HG02642 (cell line): ENCODE data around the gene EGR4.
"Not testable (repeated sequence)": the region's sequence is repeated elsewhere in the genome, so short reads cannot be mapped to it uniquely, and the experiment has no call there.

Experiments used
- ATAC-seq: cut with Tn5 transposase; IDR thresholded peaks from one replicate; pipeline ENCODE4 v1.9.1; 2021; ENCODE audit warnings: mild to moderate bottlenecking; ENCODE audit not compliant: unreplicated experiment, poor library complexity

Gene EGR4

DNA sequence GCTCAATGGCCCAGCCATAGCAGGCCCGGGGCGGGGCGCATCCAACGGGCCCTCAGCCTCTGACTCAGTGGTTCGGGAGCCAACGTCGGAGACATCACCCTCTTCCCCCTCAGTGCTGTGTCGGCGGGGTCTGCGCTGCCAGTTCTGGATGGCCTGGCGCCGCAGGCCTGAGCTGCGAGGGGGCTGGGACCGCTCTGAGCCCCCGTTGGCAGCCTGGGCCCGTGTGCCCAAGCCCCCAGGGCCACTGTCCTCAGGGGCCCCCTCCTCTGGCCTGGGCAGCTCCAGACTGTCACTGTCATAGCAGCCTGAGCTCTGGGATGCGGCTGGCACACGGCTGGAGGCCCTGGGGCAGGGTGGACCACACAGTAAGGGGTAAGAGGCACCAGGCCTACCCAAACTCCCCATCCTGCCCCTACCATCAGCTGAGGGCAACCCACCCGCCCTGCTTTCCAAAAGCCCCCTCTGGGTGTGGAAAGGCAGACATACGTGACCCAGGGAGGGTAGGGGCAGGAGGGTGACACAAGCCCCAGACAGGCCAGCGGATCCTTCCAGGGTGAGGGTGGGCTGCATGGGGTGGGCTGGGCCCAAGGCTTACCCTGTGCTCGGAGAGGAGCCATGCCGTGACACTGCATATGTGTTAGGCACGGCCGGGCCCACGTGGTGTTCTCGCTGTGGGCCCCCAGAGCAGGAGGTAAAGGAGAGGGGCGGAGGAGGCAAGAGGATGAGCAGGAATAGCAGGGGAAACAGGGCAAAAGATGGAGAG lies 27.9 kb downstream of the EGR4 start:
- no peak for ATAC-seq

DNA sequence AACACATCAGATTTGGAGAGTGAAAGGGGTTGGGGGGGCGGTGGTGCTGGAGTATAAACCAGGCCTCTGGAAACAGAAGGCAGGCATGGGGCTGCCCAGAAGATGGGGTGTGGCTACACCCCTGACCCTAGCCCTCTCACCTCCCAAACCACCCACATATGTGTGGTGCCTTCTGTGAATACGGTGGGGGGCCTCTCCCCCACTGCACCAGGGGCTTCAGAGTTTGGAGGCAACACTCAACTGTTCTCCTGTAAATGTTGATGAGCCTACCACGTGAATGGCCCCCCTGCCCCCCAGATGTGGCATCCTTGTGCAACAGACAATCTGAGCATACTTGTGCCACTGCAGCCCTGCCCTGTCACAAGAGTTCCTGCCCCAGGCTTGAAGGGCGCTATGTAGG lies 28.6 kb downstream of the EGR4 start:
- no peak for ATAC-seq

DNA sequence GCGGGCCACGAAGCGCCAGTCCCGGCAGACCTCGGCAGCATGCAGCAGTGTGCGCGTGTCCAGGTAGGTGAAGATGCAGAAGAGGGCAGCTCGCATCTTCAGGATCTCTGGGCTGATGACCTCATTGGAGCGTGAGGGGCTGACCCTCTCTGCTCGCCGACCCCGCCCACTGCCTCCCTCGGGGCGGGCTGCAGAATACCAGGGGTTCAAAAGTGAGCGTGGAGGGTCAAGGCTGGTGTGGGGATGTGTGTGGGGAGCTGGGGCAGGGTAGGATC lies 29.1 kb downstream of the EGR4 start:
- no peak for ATAC-seq

DNA sequence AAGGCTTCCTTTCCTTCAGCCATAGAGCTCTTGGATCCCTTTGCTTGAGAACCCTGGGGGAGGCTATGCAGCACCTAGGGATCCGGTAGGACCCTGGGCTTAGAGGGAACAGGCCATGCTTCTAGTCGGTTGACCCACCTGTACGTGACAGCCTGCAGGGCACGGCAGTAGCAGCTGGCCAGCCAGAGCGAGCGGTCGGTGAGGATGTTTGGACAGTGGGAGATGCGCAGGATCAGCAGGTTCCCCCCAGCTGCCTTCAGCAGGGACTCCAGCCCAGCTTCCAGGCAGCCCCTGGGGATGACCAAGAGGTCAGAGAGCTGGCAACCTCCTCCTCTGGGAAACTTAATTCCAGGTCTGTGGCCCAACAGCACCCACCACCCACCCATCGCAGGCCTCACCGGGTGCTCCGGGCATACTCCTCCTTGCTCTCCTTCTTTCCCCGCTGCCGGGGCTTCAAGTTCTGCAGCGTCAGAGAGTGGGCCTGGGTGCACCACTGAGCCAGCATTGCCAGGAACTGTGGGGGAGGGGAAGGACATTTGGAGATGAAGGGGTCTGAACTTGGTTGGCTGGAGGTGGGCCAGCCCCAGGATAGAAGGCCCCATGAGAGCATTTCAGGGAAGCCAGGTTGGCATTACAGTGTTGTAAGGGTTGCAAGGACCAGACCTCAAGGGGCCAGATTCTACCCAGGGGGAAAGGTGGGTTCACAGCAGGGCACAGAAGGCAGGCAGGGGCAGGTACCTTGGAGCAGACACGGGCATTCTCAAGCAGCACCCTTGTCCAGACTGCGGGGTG lies 29.6 kb downstream of the EGR4 start:
- no peak for ATAC-seq

DNA sequence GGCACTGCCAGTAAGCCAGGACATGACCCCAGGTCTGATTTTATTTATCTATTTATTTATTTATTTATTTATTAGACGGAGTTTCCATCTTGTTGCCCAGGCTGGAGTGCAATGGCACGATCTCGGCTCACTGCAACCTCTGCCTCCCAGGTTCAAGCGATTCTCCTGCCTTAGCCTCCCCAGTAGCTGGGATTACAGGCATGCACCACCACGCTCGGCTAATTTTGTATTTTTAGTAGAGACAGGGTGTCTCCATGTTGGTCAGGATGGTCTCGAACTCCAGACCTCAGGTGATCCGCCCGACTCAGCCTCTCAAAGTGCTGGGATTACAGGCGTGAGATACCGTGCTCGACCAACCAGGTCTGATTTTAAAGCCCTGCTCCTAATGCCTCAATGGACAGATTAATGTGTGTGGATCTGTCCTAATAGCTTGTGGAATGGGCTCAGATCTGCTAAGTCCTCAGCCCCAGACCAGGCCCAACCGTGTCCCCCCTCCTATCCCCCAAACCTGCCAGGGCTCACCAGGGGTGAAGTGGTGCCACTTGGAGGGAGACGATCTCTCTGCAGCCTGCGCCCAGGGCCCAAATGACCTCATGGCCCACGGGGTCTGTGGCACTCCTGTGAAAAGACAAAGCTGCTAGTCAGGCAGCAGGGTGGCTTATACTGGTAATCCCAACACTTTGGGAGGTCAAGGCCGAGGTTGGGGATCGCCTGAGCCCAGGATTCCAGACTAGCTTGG lies 30.5 kb downstream of the EGR4 start:
- ATAC-seq, result not testable (repeated sequence)

DNA sequence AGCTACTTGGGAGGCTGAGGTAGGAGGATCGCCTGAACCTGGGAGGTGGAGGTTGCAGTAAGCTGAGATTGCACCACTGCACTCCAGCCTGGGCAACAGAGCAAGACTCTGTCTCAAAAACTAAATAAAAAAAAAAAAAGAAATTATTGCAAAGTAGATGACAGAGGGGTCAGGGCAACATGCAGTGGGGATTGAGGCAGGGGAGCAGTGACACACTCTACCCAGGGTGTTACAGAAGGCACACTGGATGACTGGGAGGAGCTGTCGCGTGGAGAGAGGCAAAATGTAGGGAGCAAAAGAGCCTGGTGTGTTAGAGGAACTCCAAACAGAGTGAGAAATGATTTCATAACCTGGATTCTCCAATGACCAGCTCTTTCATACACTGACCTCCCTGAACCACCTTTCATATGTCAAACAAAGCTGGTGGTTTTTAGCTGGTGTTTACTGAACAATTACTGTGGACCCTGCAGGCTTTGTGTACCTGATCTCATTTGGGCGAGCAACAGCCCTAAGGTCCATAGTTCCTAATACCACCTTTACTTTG lies 31.2 kb downstream of the EGR4 start:
- no peak for ATAC-seq

DNA sequence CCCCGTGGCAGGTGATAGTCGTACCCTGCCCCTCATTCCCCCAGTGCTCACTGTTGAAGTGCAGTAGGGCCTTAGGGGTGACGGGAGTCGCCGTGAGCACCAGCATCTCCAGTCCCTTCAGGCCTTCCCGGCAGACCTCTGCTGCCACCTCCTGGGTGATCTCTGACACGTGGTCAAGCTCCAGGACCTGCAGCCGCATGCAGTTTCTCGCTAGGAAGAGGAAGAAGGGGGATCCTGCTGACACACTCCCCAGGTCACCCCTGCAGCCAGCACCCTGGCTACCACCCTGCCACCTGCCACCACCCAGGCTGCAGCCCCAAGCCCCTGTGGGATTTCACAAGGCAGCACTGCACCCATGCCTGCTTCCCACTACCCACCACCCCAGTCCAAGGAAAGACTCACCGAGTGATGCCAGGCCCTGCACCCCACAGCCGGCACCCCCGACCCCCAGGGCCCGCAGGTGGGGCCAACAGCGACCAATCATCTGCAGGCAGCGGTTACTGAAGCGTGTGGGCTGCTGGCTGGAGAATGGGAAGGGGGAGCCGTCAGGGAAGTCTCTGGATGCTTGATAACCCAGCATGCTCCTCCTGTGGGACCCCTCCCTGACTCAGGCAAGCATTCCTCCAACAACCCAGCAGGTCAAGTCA lies 32.9 kb downstream of the EGR4 start:
- ATAC-seq, result no peak

DNA sequence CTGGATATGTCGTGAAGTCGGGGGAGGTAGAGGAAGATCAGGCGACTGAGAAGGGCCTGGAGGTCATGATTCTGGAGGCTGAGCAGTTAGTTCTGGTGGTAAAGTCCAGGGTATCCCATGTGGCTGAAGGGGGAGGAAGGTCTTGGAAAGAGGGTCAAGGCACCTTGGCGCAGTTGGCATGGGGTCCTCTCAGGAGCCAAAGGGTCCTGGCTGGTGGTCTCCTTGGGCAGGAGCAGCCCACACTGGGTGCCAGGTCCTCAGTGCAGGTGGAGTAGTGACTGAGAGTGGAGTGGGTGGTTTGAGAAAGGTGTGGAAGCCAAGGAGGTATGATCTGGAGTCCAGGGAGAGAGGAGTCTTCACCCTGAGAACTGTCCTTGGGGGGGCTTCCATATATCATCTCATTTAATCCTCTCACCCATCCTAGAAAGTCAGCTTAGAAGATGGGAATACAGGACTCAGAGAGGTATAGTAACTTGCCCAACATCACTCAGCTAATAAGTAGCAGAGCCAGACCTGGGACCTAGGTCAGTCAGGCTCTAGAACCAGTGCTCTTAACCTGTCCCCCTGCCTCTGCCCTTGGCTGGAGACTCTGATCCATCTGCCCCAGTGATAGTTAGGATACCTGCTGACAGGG lies 33.5 kb downstream of the EGR4 start:
- ATAC-seq, result no peak

DNA sequence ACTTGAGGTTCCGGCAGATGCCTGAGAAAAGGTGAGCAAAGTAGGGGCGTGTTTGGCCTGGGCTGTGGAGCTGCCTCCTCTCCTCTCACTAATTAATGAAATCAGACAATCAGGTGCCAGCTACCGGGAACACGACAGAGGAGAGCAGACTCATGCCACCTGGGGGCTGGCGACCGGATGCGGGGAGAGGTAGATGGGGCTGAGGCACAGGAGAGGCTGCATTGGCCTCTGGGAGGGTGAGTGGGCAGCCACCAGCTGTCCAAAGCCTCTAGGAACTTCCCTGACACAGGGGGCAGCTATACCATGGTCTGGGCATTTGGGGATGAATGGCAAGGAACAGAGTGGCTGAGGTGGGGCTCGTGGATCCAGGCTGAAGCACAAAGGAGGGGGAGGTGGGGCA lies 34.1 kb downstream of the EGR4 start:
- no peak for ATAC-seq

DNA sequence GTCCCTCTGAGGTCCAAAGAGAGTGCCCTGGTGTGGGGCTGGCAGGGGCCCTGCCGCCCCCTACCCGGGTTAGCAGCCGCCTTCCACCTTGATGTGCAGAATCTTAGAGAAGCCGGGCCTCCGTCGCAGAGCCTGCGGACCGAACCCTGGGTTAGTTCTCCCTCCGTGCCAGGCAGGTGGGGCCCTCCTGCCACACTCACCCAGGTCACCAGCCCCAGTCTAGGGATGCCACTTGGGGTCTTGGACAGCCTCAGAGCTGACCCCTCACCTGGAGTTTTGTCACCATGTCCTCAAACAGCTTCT lies 34.5 kb downstream of the EGR4 start:
- no peak for ATAC-seq

DNA sequence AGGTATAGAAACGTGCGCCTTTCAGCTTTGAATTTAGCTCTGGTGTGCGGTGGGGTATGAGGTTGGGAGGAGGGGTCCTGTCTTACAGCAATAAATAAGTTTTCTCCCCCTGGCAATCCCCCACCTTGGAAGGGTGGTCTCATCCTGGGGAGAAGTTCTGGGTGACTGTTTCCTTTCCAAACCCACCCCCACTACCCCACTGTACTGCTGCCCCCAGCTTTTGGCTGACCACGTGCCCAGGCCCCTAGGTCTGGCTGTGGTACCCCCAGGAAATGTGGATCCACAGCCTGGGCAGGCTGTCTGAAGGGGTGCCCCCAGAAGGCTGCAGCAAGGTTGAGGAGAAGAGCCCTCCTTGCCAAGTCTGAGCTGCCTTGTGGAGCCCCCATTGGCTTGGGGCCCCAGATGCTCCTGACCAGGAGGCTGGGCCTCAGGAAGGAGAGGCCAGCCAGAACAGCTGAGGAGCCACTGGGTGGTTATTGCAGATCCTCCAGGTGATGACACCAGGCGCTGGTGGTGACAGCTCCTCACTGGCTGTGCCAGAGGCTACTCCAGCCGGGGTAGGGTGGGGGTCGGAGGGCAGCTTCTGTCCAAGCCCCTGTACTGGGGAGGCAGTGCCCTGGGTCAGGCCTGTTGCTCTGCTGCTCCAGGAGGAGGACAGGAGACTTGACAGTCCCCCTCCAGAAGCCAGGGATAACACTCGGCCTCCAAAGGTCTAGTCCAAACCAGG lies 35.0 kb downstream of the EGR4 start:
- ATAC-seq, result no peak

DNA sequence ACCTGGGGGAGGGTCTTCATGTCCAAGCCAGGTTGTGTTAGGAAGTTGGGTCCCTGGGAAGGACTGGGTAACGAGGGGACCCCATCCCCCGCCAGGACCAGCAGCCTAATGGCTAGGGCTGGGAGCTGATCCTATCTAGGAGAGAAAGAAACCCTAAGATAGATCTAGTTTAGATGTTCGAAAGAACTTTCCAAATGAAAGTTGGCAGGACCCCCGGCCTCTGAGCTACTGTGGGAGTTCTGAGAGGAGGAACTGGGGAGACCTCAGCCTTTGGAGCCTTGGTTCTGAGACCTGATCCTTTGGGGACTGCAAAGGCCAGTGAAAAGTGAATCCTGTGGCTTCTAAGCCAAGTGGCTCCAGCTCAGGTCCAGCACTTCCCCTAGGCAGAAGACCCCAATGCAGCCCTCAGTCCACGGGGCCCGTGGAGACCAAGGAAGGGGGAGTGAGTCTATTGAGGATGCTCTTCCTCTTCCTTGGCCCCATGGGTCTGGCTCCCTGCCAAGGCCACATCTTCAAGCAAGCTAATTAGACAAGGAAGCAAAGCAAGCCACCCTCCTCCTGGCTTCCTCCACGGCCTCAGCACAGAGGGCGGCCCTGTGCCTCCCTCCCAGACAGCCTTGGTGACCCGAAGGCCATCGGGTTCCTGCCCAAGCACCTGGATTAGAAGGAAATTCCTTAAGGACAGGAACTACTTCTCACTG lies 35.8 kb downstream of the EGR4 start:
- no peak for ATAC-seq

DNA sequence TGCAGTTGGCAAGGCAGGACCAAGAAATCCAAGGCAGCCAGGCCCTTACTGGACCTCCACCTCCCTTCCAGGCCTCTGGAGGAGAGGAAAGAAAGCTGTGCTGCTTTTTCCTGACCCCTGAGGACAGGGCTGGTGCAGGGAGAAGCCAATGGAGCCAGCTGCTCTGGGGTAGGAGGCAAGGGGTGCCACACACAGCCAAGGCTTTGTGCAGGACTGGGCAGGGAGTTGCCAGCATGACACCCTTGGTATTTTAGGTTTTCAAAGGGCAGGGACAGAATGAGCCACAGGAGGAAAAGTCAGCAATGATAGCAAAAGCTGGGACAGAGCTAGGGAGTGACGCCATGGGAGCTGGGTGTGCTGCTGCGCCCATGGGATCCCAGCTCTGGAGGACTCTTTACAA lies 36.3 kb downstream of the EGR4 start:
- ATAC-seq, result no peak

DNA sequence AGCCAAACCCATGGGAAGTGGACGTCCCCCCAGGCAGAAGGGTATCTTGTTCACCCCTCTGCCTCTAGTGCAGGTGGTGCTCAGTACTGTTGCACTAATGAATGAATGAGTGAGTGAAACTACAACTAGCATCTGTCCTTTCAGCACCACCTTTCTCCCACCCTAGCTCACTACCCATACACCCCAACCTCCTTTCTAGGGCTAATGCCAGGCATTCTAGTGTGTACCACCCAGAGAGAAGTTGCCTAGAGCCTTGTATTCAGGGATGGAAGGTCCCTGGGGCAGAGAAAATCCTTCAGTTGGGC lies 36.8 kb downstream of the EGR4 start:
- no peak for ATAC-seq

DNA sequence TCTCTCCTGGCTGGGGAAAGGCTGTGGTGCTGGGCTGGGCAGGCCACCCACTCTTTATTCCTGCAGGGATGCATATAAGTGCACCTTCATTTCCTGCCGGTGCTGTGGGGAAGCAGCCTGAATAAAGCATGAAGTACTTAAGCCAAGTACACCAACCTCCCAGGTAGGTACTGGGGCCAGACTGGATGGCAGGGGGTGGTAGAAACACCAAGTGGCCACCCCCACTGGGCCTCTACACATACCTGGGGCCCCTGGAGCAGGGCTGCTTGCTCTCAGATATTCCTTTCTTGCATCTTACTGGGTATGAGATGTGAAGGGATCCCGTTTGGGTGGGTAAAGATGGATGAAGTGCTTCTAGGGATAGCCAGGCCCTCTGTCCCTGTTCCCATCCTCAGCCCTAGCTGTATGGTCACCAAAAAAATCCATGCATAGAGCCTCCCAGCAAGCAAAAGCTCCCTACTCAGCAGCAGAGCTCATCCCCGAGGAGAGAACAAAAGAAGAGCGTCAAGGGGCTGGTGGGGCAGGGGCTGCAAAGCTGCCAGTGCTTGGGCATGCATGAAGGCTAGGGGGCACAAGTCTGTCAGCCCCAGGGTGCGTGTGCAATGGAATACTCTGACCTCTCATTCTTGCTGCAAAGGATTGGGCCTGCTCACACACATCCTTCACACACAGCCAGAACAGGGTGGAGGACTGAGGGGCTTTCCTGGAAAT lies 37.3 kb downstream of the EGR4 start:
- ATAC-seq, result no peak

DNA sequence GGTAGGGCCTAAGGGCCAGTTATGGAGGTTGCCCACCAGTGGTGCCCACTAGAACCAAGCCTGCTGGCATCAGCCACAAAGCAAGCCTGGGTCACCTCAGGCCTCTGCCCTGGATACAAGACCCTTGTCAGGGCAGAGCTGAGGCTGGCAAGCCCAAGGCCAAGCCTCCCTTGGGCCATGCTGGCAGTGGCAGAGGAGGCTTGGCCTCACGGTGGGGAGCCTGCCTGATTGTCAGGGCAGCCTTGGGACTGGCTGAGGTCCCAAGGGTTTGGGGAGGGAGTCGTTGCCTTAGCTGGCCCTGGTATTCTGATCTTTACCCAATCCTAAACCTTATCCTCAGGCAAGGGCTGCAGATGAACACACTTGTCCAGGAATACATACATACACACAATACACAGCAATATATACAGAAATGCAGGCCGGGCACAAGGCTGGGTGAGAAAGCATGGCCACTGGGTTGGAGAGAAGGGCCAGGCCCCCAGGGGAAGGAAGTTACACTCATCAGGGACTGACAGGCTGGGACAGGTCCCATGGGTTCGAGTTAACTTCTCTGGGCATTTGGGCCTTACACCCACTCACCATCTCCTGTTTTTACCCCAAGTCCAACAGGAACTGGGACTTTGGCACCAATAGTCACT lies 38.2 kb downstream of the EGR4 start:
- no peak for ATAC-seq

DNA sequence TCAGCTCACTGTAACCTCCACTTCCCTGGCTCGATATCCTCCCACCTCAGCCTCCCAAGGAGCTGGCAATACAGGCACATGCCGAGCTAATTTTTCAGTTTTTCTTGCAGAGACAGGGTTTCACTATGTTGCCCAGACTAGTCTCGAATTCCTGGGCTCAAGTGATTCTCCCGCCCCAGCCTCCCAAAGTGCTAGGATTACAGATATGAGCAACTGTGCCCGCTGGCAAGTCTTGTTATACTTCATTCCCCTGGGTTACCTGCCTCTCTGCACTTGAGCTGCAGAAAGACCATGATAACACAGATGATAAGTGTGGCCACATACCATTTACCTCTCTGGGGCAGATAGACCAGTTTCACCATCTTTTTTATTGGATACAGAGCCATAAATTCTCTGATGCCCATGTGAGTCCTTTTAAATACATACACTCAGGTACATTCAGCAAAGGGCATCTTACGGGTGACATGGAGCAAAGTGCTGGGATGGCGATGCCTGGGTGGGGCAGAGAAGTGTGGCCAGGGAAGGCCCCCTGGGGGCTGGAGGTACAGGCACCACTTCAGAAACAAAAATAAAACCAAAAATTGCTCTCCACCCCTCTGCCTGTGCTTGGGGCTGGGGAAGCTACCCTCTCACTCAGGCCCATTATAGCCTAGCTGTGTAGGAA lies 38.9 kb downstream of the EGR4 start:
- ATAC-seq, result no peak

DNA sequence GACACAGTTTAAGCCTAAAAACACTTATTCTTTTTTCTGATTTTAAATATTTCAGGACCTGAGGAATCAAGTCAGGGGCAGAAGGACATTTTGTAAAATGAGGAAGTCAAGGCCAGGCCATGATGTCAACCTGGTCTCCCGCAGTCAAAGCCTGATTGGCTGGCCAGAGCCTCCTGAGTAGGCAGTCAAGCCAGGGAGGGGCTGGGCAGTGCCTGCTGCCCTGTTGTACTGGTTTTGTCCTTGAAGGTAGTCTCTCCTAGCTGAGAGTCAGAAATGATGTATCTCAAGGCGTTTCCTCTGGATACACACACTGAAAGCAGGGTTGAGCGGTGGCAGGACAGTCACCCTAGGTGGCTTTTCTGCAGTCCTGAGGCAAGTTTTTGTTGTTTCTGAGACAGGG lies 39.4 kb downstream of the EGR4 start:
- ATAC-seq, result no peak
